ENCODE data around the gene PREX1. TPM values are rescaled to one million over a fixed set of nuclear protein-coding genes. Genes with fewer than 3 reads are reported as not detected.

Gene PREX1
- total and polyA plus RNA-seq, 3 donors from 2014 or later: 18.0 to 36.5 (median 27.1) TPM

- 91 to 99% methylated on average over 8 of the region's 8 CpGs for WGBS, 2 donors
- no peak for TF ChIP-seq POLR2A (IDR thresholded peaks at IDR 0.05)
- TF ChIP-seq, protein P1, sequence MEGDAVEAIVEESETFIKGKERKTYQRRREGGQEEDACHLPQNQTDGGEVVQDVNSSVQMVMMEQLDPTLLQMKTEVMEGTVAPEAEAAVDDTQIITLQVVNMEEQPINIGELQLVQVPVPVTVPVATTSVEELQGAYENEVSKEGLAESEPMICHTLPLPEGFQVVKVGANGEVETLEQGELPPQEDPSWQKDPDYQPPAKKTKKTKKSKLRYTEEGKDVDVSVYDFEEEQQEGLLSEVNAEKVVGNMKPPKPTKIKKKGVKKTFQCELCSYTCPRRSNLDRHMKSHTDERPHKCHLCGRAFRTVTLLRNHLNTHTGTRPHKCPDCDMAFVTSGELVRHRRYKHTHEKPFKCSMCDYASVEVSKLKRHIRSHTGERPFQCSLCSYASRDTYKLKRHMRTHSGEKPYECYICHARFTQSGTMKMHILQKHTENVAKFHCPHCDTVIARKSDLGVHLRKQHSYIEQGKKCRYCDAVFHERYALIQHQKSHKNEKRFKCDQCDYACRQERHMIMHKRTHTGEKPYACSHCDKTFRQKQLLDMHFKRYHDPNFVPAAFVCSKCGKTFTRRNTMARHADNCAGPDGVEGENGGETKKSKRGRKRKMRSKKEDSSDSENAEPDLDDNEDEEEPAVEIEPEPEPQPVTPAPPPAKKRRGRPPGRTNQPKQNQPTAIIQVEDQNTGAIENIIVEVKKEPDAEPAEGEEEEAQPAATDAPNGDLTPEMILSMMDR (IDR thresholded peaks at IDR 0.05): no peak
- intact Hi-C loops (cut with DNase I; ENCODE audit: low total_unique reads): no loop called here
Observed at GRCh38 chr20:48688579-48688978, 139.2 kb downstream of the PREX1 start.

GRCh38 chr20:48687117-48687800 is 140.5 kb downstream of the PREX1 start:
- no peak overlapping the region for H3K27ac ChIP-seq
- DNase-seq: no peak
- 90 to 92% methylated on average over 10 of the region's 10 CpGs for WGBS, 2 donors
- TF ChIP-seq, protein P1 (IDR thresholded peaks at IDR 0.05): no peak
- no peak for TF ChIP-seq POLR2A (IDR thresholded peaks at IDR 0.05)
- no peaks in the 10 kb centered on the region for H3K36me3 ChIP-seq (ENCODE audit: low read depth, missing control alignments)
- no peak overlapping the region for H3K4me3 ChIP-seq
- no peaks in the 10 kb centered on the region for H3K9me3 ChIP-seq
- H3K27me3 ChIP-seq: no peaks in the 10 kb centered on the region
- H3K4me1 ChIP-seq: peaks cover 25% of the 10 kb centered on the region
- intact Hi-C loops (cut with DNase I; ENCODE audit: low total_unique reads): no loop called here

More at GRCh38 chr20:48688579-48688978, 139.2 kb downstream of the PREX1 start:
- DNase-seq: no peak
- H3K4me3 ChIP-seq: no peak overlapping the region
- no peak overlapping the region for H3K27ac ChIP-seq
- no peaks in the 10 kb centered on the region for H3K36me3 ChIP-seq (ENCODE audit: low read depth, missing control alignments)
- peaks cover 12% of the 10 kb centered on the region for H3K4me1 ChIP-seq
- H3K9me3 ChIP-seq: no peaks in the 10 kb centered on the region
- no peaks in the 10 kb centered on the region for H3K27me3 ChIP-seq

DNA sequence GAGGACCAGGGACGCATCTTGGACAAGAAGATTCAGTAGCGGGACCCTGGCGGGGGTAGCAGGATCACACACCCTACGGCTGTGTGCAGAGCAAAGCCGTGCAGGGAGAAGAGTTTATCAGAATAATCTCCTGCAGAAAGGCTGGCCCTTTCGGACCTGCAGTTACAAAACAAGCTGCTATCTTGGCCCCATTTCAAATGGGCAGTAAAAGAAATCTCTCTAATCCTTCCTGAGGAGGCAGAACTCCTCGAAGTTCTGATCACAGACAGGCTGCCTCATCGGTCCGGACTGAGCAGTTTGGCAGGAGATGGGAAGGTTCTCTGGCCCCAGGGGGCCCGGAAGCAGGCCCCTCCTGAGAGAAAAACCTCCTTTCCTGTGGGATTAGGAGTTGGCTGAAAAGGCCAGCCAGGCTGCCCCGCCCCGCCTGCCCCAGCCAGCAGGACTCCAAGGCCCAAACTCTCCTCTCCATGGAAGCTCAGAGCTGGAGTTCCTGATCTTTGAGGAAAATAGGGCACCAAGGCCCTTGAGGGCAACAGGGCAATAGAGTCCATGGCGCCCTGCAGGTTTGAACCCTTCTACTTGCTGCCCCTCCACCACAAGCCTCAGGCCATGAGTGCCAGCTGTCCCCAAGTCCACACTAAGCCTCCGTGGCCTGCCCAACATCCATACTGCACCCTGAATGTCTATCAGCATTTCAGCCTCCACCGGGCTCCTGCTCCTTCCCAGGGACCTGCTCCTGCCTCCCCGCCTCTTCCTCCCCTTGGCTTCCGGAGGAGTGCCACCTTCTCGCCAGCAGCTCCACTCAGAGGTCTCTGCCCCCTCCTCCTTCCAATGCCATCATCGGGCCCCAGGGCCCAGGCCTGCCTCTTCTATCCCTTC is 141.3 kb downstream of the PREX1 start:
- no peak overlapping the region for H3K4me3 ChIP-seq
- TF ChIP-seq, protein P1 (IDR thresholded peaks at IDR 0.05): no peak
- no peak for TF ChIP-seq POLR2A (IDR thresholded peaks at IDR 0.05)
- WGBS, 2 donors: 60 to 69% methylated on average over 15 to 19 of the region's 19 CpGs
- H3K27me3 ChIP-seq: no peaks in the 10 kb centered on the region
- DNase-seq: no peak
- H3K9me3 ChIP-seq: no peaks in the 10 kb centered on the region
- peaks cover 28% of the 10 kb centered on the region for H3K4me1 ChIP-seq
- no peaks in the 10 kb centered on the region for H3K36me3 ChIP-seq (ENCODE audit: low read depth, missing control alignments)
- H3K27ac ChIP-seq: no peak overlapping the region
- intact Hi-C loops (cut with DNase I; ENCODE audit: low total_unique reads): no loop called here

DNA sequence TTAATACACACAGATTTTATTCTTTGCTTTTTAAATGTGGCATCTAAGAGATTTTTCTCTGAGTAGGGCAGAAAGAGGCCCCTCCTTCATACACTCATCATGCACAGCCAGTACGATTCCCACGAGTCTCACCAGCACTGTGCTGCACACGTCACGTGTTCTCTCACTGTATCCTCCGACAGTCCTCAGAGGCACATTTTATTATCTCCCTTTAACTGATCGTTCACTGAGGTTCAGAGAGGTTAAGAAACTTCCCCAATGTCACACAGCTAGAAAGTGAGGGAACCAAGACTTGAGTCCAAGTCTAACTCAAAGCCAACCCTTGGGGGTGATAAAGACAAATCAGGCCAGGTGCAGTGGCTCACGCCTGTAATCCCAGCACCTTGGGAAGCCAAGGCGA is 142.5 kb downstream of the PREX1 start:
- Histone ChIP-seq H3K9me3 (no peaks in the 10 kb centered on the region), H3K4me3 (no peak overlapping the region), H3K27me3 (no peaks in the 10 kb centered on the region), H3K4me1 (peaks cover 28% of the 10 kb centered on the region), H3K27ac (no peak overlapping the region), H3K36me3 (ENCODE audit: low read depth, missing control alignments) (no peaks in the 10 kb centered on the region)
- 84 to 89% methylated on average over 8 of the region's 8 CpGs for WGBS, 2 donors
- TF ChIP-seq, protein P1 (IDR thresholded peaks at IDR 0.05): no peak
- TF ChIP-seq POLR2A (IDR thresholded peaks at IDR 0.05): no peak
- intact Hi-C loops (cut with DNase I; ENCODE audit: low total_unique reads): no loop called here
- no peak for DNase-seq
